ENCODE data around the gene ANKRD35.
"Not testable (repeated sequence)": the region's sequence is repeated elsewhere in the genome, so short reads cannot be mapped to it uniquely, and the experiment has no call there.

Gene ANKRD35

GRCh38 chr1:145823565-145824498 is 61.8 kb downstream of the ANKRD35 start, which contains the start of the genes POLR3C and RNF115:
TSS of gene POLR3C (plus strand) at chr1:145824200. CDS start at chr1:145825777, 1,577 bp downstream.
TSS of gene RNF115 (minus strand) at chr1:145824095. CDS start at chr1:145823873, 222 bp downstream.
- peak; percentile 46 for DNase-seq (ENCODE audit: low read depth)
- peak within 1 kb of the TSS; percentile 96 for H3K4me3 ChIP-seq (ENCODE audit: low read length)
- no peak for TF ChIP-seq CTCF (conservative IDR thresholded peaks at IDR 0.05; ENCODE audit: low read depth, low read length)

- not testable (repeated sequence) for H3K4me3 ChIP-seq (ENCODE audit: low read length); DNase-seq (ENCODE audit: low read depth)
Measured at GRCh38 chr1:145822779-145823331, 62.8 kb downstream of the ANKRD35 start.

GRCh38 chr1:145818095-145818494 is 67.6 kb downstream of the ANKRD35 start:
- DNase-seq (ENCODE audit: low read depth); H3K4me3 ChIP-seq (ENCODE audit: low read length): not testable (repeated sequence)

Measured in retinal pigment epithelial cell (primary cell).